H9 (cell line): Measurements from ENCODE around the gene APPL2. TPM values are rescaled to one million over a fixed set of nuclear protein-coding genes. Genes with fewer than 3 reads are reported as not detected.
A peak's percentile ranks its signal among the peaks of the same experiment; 100 is the strongest.

Experiments
- DNase-seq: peaks from one replicate; pipeline ENCODE4 v3.0.0-alpha.2; 2017
- H2AFZ ChIP-seq: one replicate; pipeline ENCODE4 v1.6.1; 2013; ENCODE audit warnings: mild to moderate bottlenecking, low read length, control low read depth, moderate library complexity
- H2AK5ac ChIP-seq: 2 replicates; pipeline ENCODE4 v1.6.1; 2013; ENCODE audit warnings: low read length, control low read depth, mixed read lengths; ENCODE audit not compliant: insufficient read length
- H2BK120ac ChIP-seq: one replicate; pipeline ENCODE4 v1.6.1; 2013; ENCODE audit warnings: low read depth, mild to moderate bottlenecking, low read length, control low read depth, inconsistent platforms; ENCODE audit not compliant: poor library complexity, severe bottlenecking
- H2BK12ac ChIP-seq: 2 replicates; pipeline ENCODE4 v1.6.1; 2013; ENCODE audit warnings: low read length, control low read depth, mixed read lengths, low read depth; ENCODE audit not compliant: insufficient read length
- H2BK15ac ChIP-seq: 2 replicates; pipeline ENCODE4 v1.6.1; 2013; ENCODE audit warnings: low read depth, low read length, control low read depth
- H2BK20ac ChIP-seq: one replicate; pipeline ENCODE4 v1.6.1; 2013; ENCODE audit warnings: low read depth, mild to moderate bottlenecking, low read length, control low read depth, inconsistent platforms; ENCODE audit not compliant: poor library complexity, severe bottlenecking
- H2BK5ac ChIP-seq: 2 replicates; pipeline ENCODE4 v1.6.1; 2013; ENCODE audit warnings: low read length, control low read depth, mixed read lengths; ENCODE audit not compliant: insufficient read length
- H3K14ac ChIP-seq: 2 replicates; pipeline ENCODE4 v1.6.1; 2013; ENCODE audit warnings: low read length, control low read depth; ENCODE audit not compliant: insufficient read depth
- H3K18ac ChIP-seq: 2 replicates; pipeline ENCODE4 v1.6.1; 2013; ENCODE audit warnings: low read depth, mild to moderate bottlenecking, mixed read lengths, low read length, control low read depth; ENCODE audit not compliant: insufficient read length
- H3K23ac ChIP-seq: 2 replicates; pipeline ENCODE4 v1.6.1; 2013; ENCODE audit warnings: low read length, control low read depth, mixed read lengths, low read depth; ENCODE audit not compliant: insufficient read length
- H3K23me2 ChIP-seq: 2 replicates; pipeline ENCODE4 v1.6.1; 2013; ENCODE audit warnings: low read depth, mild to moderate bottlenecking, mixed read lengths, low read length, control low read depth; ENCODE audit not compliant: insufficient read length, poor library complexity, severe bottlenecking
- H3K27ac ChIP-seq: 2 replicates; pipeline ENCODE4 v1.5.1; 2013; ENCODE audit warnings: low read length, control low read depth, mixed read lengths, low read depth; ENCODE audit not compliant: insufficient read length
- H3K27me3 ChIP-seq: 2 replicates; pipeline ENCODE4 v1.6.1; 2013; ENCODE audit warnings: low read length, control low read depth, inconsistent platforms; ENCODE audit not compliant: insufficient read depth
- H3K4ac ChIP-seq: 2 replicates; pipeline ENCODE4 v1.6.1; 2013; ENCODE audit warnings: low read depth, mild to moderate bottlenecking, control low read depth, inconsistent platforms, low read length, moderate library complexity
- H3K4me1 ChIP-seq: 2 replicates; pipeline ENCODE4 v1.6.1; 2013; ENCODE audit warnings: low read length, control low read depth, inconsistent platforms; ENCODE audit not compliant: insufficient read depth
- H3K4me2 ChIP-seq: 2 replicates; pipeline ENCODE4 v1.6.1; 2013; ENCODE audit warnings: low read length, control low read depth, mixed read lengths; ENCODE audit not compliant: insufficient read length, insufficient read depth
- H3K56ac ChIP-seq: 2 replicates; pipeline ENCODE4 v1.6.1; 2013; ENCODE audit warnings: low read depth, mild to moderate bottlenecking, mixed read lengths, low read length, control low read depth; ENCODE audit not compliant: insufficient read length
- H3K79me1 ChIP-seq: 2 replicates; pipeline ENCODE4 v1.6.1; 2013; ENCODE audit warnings: low read depth, mild to moderate bottlenecking, moderate library complexity, low read length, control low read depth, inconsistent platforms; ENCODE audit not compliant: insufficient read depth, poor library complexity, severe bottlenecking
- H3K79me2 ChIP-seq: 2 replicates; pipeline ENCODE4 v1.6.1; 2013; ENCODE audit warnings: low read length, control low read depth, inconsistent platforms; ENCODE audit not compliant: insufficient read depth
- H3K9ac ChIP-seq: 2 replicates; pipeline ENCODE4 v1.6.1; 2013; ENCODE audit warnings: low read length, control low read depth, mixed read lengths; ENCODE audit not compliant: insufficient read length; ENCODE audit errors: extremely low read depth
- H3K9me3 ChIP-seq: one replicate; pipeline ENCODE4 v1.6.1; 2013; ENCODE audit warnings: low read depth, low read length, inconsistent platforms; ENCODE audit not compliant: control insufficient read depth
- H3T11ph ChIP-seq: one replicate; pipeline ENCODE4 v1.6.1; 2013; ENCODE audit warnings: mild to moderate bottlenecking, low read length, control low read depth, inconsistent platforms
- H4K20me1 ChIP-seq: one replicate; pipeline ENCODE4 v1.6.1; 2013; ENCODE audit not compliant: control insufficient read depth, insufficient read length, insufficient read depth
- H4K5ac ChIP-seq: 2 replicates; pipeline ENCODE4 v1.6.1; 2013; ENCODE audit warnings: low read depth, mild to moderate bottlenecking, mixed read lengths, low read length, control low read depth; ENCODE audit not compliant: insufficient read length
- H4K8ac ChIP-seq: replicated peaks from 2 replicates; pipeline ENCODE4 v1.6.1; 2013; ENCODE audit warnings: low read length, control low read depth, mixed read lengths, low read depth; ENCODE audit not compliant: insufficient read length
- H4K91ac ChIP-seq: 2 replicates; pipeline ENCODE4 v1.6.1; 2013; ENCODE audit warnings: low read depth, mild to moderate bottlenecking, moderate library complexity, mixed read lengths, low read length, control low read depth; ENCODE audit not compliant: insufficient read length
- H3K27ac Mint-ChIP-seq, 3 experiments: 2 replicates in 2 of 3; 3 replicates in 1 of 3; pipeline ENCODE4 v1.8.0; 2020 to 2021; ENCODE audit warnings: mixed read lengths in 3 of 3, mild to moderate bottlenecking in 1 of 3, moderate library complexity in 1 of 3
- H3K27me3 Mint-ChIP-seq: 2 replicates; pipeline ENCODE4 v1.8.0; 2021; ENCODE audit warnings: low read depth, mild to moderate bottlenecking, moderate library complexity, mixed read lengths
- H3K36me3 Mint-ChIP-seq, 3 experiments: 2 replicates in 2 of 3; 3 replicates in 1 of 3; pipeline ENCODE4 v1.8.0; 2020 to 2021; ENCODE audit warnings: low read depth in 3 of 3, mixed read lengths in 3 of 3; ENCODE audit not compliant: insufficient read depth in 1 of 3
- H3K4me1 Mint-ChIP-seq, 2 experiments: 2 replicates each; pipeline ENCODE4 v1.8.0; 2020; ENCODE audit warnings: mixed read lengths in 2 of 2
- H3K4me3 Mint-ChIP-seq, 2 experiments: 2 replicates in 1 of 2; 3 replicates in 1 of 2; pipeline ENCODE4 v1.8.0; 2020 to 2021; ENCODE audit warnings: mild to moderate bottlenecking in 2 of 2, mixed read lengths in 2 of 2, moderate library complexity in 1 of 2
- H3K9me3 Mint-ChIP-seq, 2 experiments: 2 replicates in 1 of 2; 3 replicates in 1 of 2; pipeline ENCODE4 v1.8.0; 2020; ENCODE audit warnings: mild to moderate bottlenecking in 2 of 2, mixed read lengths in 2 of 2, moderate library complexity in 1 of 2
- WGBS: extraction: QIAGEN DNeasy Blood & Tissue Kit; methylation state at CpG from one replicate; pipeline ENCODE4 v1.1.7; 2013; ENCODE audit warnings: missing lambda C conversion rate, low lambda C conversion rate, mixed read lengths; ENCODE audit not compliant: insufficient read length; ENCODE audit errors: extremely low coverage; 5-methylcytosine and 5-hydroxymethylcytosine counted together
- total RNA-seq: library from RNA; stranded (reverse); gene quantifications from 2 replicates; pipeline ENCODE4 v1.2.1, GENCODE V29; 2021
- TF ChIP-seq, protein P1 (sequence below): fragments of 200-600 bp; sonication (generic); conservative IDR thresholded peaks from 3 replicates; pipeline ENCODE4 v1.8.0; 2021; ENCODE audit warnings: antibody characterized with exemption, mild to moderate bottlenecking

Gene APPL2
- total RNA-seq, 1 experiment from 2014 or later, result 18.5 TPM

DNA sequence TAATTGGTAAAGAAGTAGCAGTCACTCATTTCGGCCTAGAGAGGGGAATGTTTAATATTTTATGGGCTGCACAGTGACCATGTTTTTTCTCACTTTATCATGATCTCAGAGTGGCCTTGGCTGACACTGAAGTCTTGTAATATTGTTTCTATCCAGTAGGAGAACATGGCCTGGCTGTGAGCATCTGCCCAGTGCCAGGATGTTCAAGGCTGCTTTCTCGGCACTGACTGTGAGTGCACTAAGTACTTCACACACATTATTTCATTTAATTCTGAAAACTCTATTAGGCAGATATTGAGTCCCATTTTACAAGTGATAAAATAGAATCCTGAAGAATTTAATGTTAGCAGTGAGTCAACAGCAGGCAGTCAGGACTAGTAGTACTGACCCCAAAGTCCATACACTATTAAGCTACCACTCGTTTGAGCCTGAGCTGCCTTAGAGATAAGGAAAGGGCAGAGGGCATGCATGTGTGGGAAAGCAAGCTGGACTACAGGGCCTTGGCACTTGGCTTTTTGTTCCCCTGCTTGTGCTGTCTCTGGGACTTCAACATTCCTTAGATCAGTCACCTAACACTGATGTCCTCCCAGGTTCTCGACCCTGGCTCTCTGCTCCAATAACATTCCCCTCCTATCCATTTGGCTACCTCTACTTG, 42.2 kb upstream of the APPL2 start:
- no peaks in the 10 kb centered on the region for H3K9me3 Mint-ChIP-seq
- Histone ChIP-seq H2BK120ac (no peak overlapping the region), H4K8ac (no peak overlapping the region), H2BK15ac (no peak overlapping the region), H2AFZ (no peak overlapping the region), H4K5ac (no peak overlapping the region), H4K20me1 (no peaks in the 10 kb centered on the region), H3K23ac (no peak overlapping the region), H2BK20ac (no peak overlapping the region), H2BK12ac (no peak overlapping the region), H3K4ac (no peak overlapping the region), H3K27ac (no peak overlapping the region), H3K9ac (no peak overlapping the region), H2AK5ac (no peak overlapping the region), H3K18ac (no peak overlapping the region), H3K14ac (no peak overlapping the region), H2BK5ac (no peak overlapping the region), H3K56ac (no peak overlapping the region), H3K4me2 (no peak overlapping the region), H4K91ac (no peak overlapping the region), H3K9me3 (no peaks in the 10 kb centered on the region), H3K23me2 (no peaks in the 10 kb centered on the region), H3K27me3 (no peaks in the 10 kb centered on the region), H3K79me2 (no peaks in the 10 kb centered on the region), H3T11ph (no peak overlapping the region), H3K79me1 (no peaks in the 10 kb centered on the region), H3K4me1 (no peaks in the 10 kb centered on the region)
- H3K36me3 Mint-ChIP-seq, result no peaks in the 10 kb centered on the region
- WGBS, result no CpG with 5 or more reads among the region's 4 CpGs
- peaks cover 8 to 18% of the 10 kb centered on the region in 2 experiments for H3K4me1 Mint-ChIP-seq
- no peak for DNase-seq
- H3K27me3 Mint-ChIP-seq, result no peaks in the 10 kb centered on the region; the same call in 1 of the 2 replicates
- H3K4me3 Mint-ChIP-seq, result no peak overlapping the region
- TF ChIP-seq, protein P1, sequence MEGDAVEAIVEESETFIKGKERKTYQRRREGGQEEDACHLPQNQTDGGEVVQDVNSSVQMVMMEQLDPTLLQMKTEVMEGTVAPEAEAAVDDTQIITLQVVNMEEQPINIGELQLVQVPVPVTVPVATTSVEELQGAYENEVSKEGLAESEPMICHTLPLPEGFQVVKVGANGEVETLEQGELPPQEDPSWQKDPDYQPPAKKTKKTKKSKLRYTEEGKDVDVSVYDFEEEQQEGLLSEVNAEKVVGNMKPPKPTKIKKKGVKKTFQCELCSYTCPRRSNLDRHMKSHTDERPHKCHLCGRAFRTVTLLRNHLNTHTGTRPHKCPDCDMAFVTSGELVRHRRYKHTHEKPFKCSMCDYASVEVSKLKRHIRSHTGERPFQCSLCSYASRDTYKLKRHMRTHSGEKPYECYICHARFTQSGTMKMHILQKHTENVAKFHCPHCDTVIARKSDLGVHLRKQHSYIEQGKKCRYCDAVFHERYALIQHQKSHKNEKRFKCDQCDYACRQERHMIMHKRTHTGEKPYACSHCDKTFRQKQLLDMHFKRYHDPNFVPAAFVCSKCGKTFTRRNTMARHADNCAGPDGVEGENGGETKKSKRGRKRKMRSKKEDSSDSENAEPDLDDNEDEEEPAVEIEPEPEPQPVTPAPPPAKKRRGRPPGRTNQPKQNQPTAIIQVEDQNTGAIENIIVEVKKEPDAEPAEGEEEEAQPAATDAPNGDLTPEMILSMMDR, result peak; percentile 37
- H3K27ac Mint-ChIP-seq, result no peak overlapping the region
